Measurements from ENCODE around the gene FAM117A.

The FAM117A gene

GRCh38 chr17:49690256-49690655, 73.7 kb downstream of the FAM117A start:
- TF ChIP-seq MAX (IDR thresholded peaks at IDR 0.05) (no peak), USF1 (IDR thresholded peaks at IDR 0.05) (no peak), RAD21 (IDR thresholded peaks at IDR 0.05; ENCODE audit: low read depth) (no peak), EGR1 (IDR thresholded peaks at IDR 0.05) (no peak), TCF12 (IDR thresholded peaks at IDR 0.05; ENCODE audit: low read depth) (no peak), FOXM1 (IDR thresholded peaks at IDR 0.05; ENCODE audit: borderline replicate concordance, low read depth) (no peak), TAF1 (IDR thresholded peaks at IDR 0.05; ENCODE audit: low read depth) (no peak), CREB1 (IDR thresholded peaks at IDR 0.05; ENCODE audit: low read depth) (no peak), TEAD4 (IDR thresholded peaks at IDR 0.05) (no peak), NFIC (IDR thresholded peaks at IDR 0.05) (no peak), REST (IDR thresholded peaks at IDR 0.05; ENCODE audit: low read depth) (no peak), EP300 (IDR thresholded peaks at IDR 0.05; ENCODE audit: borderline replicate concordance) (no peak), ZBTB7A (IDR thresholded peaks at IDR 0.05; ENCODE audit: low read depth) (no peak), CEBPB (IDR thresholded peaks at IDR 0.05) (no peak), YY1 (IDR thresholded peaks at IDR 0.05; ENCODE audit: low read depth) (no peak)

GRCh38 chr17:49688848-49689247, 75.1 kb downstream of the FAM117A start:
- no peak for TF ChIP-seq CREB1 (IDR thresholded peaks at IDR 0.05; ENCODE audit: low read depth)
- TF ChIP-seq REST (IDR thresholded peaks at IDR 0.05; ENCODE audit: low read depth) = no peak
- TF ChIP-seq EP300 (IDR thresholded peaks at IDR 0.05; ENCODE audit: borderline replicate concordance) = no peak
- no peak for TF ChIP-seq CEBPB (IDR thresholded peaks at IDR 0.05)
- TF ChIP-seq RAD21 (IDR thresholded peaks at IDR 0.05; ENCODE audit: low read depth) = no peak
- TF ChIP-seq TCF12 (IDR thresholded peaks at IDR 0.05; ENCODE audit: low read depth) = no peak
- TF ChIP-seq ZBTB7A (IDR thresholded peaks at IDR 0.05; ENCODE audit: low read depth) = no peak
- no peak for TF ChIP-seq USF1 (IDR thresholded peaks at IDR 0.05)
- no peak for TF ChIP-seq MAX (IDR thresholded peaks at IDR 0.05)
- no peak for TF ChIP-seq TAF1 (IDR thresholded peaks at IDR 0.05; ENCODE audit: low read depth)
- no peak for TF ChIP-seq EGR1 (IDR thresholded peaks at IDR 0.05)
- no peak for TF ChIP-seq FOXM1 (IDR thresholded peaks at IDR 0.05; ENCODE audit: borderline replicate concordance, low read depth)
- TF ChIP-seq TEAD4 (IDR thresholded peaks at IDR 0.05) = no peak
- TF ChIP-seq YY1 (IDR thresholded peaks at IDR 0.05; ENCODE audit: low read depth) = no peak
- no peak for TF ChIP-seq NFIC (IDR thresholded peaks at IDR 0.05)

- no peak for TF ChIP-seq CREB1 (IDR thresholded peaks at IDR 0.05; ENCODE audit: low read depth)
- TF ChIP-seq TEAD4 (IDR thresholded peaks at IDR 0.05) = no peak
- TF ChIP-seq ZBTB7A (IDR thresholded peaks at IDR 0.05; ENCODE audit: low read depth) = no peak
- TF ChIP-seq RAD21 (IDR thresholded peaks at IDR 0.05; ENCODE audit: low read depth) = no peak
- no peak for TF ChIP-seq USF1 (IDR thresholded peaks at IDR 0.05)
- no peak for TF ChIP-seq TCF12 (IDR thresholded peaks at IDR 0.05; ENCODE audit: low read depth)
- no peak for TF ChIP-seq EP300 (IDR thresholded peaks at IDR 0.05; ENCODE audit: borderline replicate concordance)
- TF ChIP-seq FOXM1 (IDR thresholded peaks at IDR 0.05; ENCODE audit: borderline replicate concordance, low read depth) = no peak
Observed at GRCh38 chr17:49687878-49688491, 75.9 kb downstream of the FAM117A start.

- TF ChIP-seq FOXM1 (IDR thresholded peaks at IDR 0.05; ENCODE audit: borderline replicate concordance, low read depth) (no peak), TEAD4 (IDR thresholded peaks at IDR 0.05) (no peak), USF1 (IDR thresholded peaks at IDR 0.05) (no peak), MAX (IDR thresholded peaks at IDR 0.05) (no peak), ZBTB7A (IDR thresholded peaks at IDR 0.05; ENCODE audit: low read depth) (no peak), CREB1 (IDR thresholded peaks at IDR 0.05; ENCODE audit: low read depth) (no peak), EP300 (IDR thresholded peaks at IDR 0.05; ENCODE audit: borderline replicate concordance) (no peak), EGR1 (IDR thresholded peaks at IDR 0.05) (no peak), YY1 (IDR thresholded peaks at IDR 0.05; ENCODE audit: low read depth) (no peak), CEBPB (IDR thresholded peaks at IDR 0.05) (no peak), RAD21 (IDR thresholded peaks at IDR 0.05; ENCODE audit: low read depth) (no peak), NFIC (IDR thresholded peaks at IDR 0.05) (no peak), REST (IDR thresholded peaks at IDR 0.05; ENCODE audit: low read depth) (no peak), TAF1 (IDR thresholded peaks at IDR 0.05; ENCODE audit: low read depth) (no peak), TCF12 (IDR thresholded peaks at IDR 0.05; ENCODE audit: low read depth) (no peak)
Observed at GRCh38 chr17:49681106-49681979, 82.6 kb downstream of the FAM117A start.
